Dedifferentiated amniotic fluid mesenchymal stem cell (primary cell): Measurements from ENCODE around the gene TCF25.
A peak's percentile ranks its signal among the peaks of the same experiment; 100 is the strongest.
"Not testable (repeated sequence)": the region's sequence is repeated elsewhere in the genome, so short reads cannot be mapped to it uniquely, and the experiment has no call there.

Source experiments
- DNase-seq: peaks from one replicate; pipeline ENCODE4 v3.0.0-alpha.2; 2016; ENCODE audit errors: extremely low spot score

The TCF25 gene

DNA sequence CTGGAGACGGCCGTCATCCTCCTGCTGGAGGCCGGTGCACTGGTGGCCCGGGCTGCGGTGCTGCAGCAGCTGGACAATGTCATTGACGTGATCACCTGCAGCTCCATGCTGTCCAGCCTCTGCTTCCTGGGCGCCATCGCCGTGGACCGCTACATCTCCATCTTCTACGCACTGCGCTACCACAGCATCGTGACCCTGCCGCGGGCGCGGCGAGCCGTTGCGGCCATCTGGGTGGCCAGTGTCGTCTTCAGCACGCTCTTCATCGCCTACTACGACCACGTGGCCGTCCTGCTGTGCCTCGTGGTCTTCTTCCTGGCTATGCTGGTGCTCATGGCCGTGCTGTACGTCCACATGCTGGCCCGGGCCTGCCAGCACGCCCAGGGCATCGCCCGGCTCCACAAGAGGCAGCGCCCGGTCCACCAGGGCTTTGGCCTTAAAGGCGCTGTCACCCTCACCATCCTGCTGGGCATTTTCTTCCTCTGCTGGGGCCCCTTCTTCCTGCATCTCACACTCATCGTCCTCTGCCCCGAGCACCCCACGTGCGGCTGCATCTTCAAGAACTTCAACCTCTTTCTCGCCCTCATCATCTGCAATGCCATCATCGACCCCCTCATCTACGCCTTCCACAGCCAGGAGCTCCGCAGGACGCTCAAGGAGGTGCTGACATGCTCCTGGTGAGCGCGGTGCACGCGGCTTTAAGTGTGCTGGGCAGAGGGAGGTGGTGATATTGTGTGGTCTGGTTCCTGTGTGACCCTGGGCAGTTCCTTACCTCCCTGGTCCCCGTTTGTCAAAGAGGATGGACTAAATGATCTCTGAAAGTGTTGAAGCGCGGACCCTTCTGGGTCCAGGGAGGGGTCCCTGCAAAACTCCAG, 46.4 kb downstream of the TCF25 start:
- no peak for DNase-seq

DNA sequence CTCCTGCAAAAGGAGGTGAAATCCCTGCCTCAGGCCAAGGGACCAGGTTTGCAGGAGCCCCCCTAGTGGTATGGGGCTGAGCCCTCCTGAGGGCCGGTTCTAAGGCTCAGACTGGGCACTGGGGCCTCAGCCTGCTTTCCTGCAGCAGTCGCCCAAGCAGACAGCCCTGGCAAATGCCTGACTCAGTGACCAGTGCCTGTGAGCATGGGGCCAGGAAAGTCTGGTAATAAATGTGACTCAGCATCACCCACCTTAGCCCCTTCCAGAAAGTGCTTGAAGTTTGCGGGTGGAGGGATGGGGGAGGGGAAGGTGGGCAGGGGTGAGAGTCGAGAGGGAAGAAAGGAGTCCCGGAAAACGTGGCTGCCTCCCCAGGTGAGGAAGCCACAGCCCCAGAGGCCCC, 47.3 kb downstream of the TCF25 start:
- DNase-seq: no peak

DNA sequence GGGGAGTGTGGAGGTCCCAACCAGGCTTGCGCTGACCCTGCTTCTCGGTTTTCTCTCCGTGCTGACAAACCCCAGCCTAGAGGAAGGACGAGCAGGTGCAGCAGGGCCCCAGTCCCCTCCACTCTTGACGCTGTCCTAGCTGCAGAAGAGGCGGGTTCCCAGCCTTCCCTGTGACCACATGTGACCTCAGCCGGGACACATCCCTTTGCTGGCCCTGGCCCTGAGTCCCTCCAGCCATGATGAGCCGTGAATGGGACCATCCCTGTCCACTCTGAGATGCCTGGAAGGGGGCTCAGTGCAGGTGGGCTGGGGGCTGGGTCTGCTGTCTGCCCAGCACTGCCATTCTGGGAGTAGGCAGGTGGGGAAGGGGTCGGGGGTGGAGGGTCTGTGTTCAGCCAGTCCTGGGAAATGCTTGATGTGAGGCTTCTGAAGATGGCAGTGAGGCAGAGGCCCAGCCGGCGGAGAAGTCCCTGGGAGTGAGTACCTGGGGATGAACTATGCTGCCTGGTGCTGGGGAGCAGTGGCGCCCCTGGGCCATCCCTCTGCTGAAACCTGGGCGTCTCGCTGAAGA, 47.8 kb downstream of the TCF25 start:
- DNase-seq: no peak

DNA sequence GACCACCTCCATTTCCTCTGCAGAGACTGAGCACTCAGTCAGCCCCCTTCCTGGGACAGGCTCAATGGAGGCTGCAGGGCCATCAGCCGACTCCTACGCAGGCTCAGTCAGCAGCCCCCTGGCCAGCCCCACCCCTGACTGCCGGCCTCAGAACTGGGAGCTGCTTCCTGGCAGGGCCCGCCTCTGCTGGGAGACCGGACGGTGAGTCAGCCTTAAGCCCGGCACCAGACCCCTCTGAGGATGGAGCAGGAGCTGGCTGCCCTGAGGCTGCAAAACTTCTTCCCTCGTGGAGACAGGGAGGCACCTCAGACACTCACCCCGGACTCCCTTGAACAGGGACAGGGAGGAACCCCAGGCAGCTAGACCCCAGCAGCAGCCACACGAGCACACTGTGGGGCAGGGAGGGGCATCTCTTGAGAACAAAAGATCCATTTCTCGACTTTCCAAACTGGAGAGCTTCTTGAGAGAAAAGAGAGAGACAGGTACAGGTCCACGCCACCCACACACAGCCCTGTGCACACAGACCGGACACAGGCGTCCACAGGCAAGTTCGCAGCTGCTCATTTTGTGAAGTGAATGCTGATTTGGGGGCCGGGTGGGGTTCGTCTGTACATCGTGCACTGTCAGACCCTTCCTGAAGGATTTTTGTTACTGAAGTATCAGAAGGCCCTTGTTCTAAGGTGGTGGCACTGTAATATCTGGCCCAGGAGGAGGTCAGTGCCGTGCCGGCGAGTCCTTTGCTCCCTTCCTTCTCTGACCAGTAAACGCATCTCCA, 48.5 kb downstream of the TCF25 start:
- DNase-seq: peak; percentile 89

DNA sequence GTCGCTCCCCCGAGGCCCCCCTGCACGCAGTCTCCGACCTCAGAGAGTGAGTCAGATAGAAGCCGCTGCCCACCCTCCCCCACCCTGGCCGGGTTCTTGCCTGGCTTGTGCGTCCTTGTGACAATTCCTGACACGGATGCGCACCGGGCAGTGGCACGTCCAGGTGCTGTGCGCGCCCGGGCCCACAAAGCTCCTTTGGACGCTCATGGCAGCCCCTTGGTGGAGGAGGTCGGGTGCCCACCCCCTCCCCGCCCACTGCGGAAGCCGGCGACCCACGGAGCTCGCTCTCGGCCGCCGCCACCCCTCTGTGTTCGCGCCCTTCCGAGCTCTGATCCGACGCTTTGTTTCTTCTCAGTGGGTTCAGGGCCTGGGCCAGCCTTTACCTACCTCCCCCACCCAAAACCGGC, 49.1 kb downstream of the TCF25 start:
- DNase-seq: peak; percentile 84

DNA sequence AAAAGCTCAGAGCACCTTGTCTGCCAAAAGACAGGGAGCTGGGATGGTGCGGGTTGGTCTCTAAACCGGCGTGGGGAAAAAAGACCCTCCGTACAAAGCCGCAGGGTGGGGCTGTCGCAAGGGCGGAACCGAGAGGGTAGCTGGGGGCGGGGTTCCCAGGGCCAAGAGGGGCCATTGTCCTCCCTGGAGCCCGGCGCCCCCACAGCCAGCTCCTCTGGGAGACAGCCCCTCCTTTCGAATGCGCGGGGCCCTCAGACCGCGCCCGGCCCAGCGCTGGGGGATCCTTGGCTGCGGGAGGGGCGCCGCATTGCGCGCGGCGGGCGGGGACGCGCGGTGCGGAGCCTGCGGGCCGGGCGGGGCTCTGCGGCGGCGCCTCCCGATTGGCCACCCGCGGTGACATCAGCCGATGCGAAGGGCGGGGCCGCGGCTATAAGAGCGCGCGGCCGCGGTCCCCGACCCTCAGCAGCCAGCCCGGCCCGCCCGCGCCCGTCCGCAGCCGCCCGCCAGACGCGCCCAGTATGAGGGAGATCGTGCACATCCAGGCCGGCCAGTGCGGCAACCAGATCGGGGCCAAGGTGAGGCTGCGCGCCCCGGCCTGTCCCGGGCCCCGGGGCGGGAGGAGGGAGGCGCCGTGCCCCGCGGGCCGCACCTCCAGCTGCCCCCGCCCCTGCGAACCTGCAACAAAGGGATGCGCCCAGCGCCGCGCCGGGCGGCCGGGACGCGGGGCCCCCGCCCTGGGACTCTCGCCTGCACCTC, 49.7 kb downstream of the TCF25 start, which contains the start of gene TUBB3:
Gene TUBB3 (plus strand): TSS at position 459 of the 756 bp plus-strand sequence. CDS start 60 bp downstream, at position 519.
- peak; percentile 64 for DNase-seq

DNA sequence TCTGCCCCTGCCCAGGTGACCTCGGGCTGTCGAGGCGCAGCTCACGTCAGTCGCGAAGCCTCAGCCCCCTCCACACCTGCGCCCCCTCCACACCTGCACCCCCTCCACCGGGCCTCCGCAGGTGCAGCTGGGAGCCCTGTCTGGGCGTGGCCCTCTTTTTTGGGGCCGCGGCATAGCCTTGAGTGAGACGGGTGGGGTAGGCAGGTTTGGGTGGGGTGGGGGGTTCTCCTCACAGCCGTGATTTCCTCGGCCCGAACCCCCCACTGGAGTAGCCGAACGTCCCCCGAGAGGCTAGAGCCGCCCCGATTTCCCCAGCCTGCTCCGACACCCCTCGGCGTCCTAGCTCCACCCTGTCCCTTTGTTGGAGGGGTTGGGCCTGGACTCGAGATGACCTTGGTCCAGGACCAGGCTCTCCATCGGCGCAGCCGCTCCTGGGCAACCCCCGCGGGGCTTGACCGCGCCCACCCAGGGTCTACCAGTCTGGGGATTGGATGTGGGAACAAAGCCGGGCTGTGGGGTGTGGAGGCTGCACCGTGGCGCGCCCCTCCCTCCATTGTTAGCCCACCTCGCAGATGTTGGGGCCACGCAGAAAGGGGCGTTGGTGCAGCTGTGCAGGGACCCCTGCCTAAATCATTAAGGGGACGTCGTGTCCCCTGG, 50.4 kb downstream of the TCF25 start:
- no peak for DNase-seq

DNA sequence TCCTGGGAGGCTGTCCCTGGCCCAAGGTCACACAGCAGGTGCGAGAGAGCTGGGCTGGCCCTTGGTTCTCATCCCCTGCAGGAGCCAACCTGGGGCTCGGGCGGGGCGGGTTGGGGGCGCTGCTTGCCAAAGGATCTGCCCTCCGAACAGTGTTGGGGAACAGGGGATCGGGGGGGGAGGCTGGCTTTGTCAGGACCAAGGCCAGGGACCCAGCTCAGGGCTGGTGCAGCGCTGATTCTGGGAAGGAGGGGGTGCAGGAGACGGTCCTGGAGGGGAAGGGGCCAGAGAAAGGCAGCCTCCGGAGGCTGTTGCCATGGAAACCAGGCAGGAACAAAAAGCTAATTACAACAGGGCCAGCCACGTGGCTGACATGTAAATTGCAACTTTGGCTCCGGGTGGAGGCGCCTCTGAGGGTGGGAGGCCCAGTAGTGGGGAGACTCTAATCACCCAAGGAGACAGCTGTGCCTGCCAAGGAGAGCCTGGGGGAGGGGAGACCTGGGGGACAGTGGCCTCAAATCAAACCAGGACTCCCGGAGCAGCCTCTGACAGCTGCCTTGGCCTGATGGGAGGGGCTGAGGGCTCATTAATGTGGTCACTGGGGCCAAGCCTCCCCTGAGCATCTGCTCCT, 51.0 kb downstream of the TCF25 start:
- no peak for DNase-seq

DNA sequence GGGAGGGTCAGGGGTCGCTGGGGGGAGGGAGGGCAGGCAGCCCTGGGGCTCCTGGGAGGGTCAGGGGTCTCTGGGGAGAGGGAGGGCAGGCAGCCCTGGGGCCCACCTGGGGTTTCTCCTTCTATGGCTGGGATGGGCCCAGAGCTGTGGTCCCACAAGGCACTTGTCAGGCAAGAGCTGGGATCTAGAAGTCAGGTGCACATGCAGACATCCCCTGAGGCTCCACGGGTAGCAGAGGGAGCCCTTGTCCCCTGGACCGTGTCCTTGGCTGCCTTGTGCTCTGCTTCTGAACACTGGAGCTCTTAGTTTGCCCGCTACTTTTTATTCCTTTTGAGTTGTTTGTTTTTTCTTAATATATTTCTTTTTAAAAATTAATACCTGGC, 51.5 kb downstream of the TCF25 start:
- no peak for DNase-seq

DNA sequence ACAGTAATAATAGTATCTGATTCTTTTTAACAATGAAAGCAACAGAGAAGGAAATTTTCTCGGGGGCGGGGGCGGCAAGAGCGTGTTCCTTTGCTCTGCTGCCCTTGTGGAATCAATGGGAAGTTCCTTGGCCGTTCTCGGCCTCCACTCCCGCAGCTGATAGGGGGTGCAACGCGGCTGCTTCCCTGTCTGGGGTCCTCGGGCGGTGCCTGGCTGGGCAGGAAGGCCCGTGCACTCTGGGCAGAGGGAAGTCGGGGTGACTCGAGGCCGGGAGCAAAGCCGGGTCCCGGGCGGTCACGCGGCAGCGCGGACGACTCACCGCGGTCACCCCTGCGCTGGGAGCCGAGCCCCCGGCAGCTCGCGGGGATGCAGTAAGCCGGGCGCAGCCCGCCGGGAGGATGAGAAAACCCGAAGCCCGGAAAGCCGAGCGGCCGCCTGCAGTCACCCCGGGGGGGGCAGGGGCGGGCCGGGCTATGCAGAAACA, 52.2 kb downstream of the TCF25 start:
- no peak for DNase-seq

DNA sequence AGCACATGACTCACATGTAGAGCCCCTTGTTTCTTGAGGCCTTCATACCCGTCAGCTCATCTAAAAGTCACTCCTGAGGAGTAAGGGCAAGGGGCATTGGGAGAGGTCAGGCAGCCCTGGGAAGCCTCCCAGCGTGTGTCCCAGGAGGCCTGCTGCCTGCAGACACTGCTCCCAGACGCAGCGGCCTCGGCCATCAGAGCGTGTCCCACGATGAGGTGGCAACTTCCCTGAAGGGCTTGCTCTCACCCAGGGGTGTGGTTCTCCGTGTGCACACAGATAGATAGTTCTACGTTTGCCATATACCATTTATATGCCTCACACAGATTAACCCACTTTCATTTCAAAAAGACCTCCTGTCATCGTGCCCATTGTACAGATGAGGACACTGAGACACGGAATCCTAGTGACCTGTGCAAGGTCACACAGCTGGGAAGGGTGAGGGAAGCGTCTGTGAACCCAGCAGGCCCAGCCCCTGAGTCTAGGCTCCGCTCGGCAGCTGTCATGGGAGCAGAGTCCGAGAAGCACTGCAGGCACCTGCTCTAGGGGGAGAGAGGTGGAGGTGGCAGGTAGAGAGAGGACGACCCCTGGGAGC, 58.0 kb downstream of the TCF25 start:
- no peak for DNase-seq

DNA sequence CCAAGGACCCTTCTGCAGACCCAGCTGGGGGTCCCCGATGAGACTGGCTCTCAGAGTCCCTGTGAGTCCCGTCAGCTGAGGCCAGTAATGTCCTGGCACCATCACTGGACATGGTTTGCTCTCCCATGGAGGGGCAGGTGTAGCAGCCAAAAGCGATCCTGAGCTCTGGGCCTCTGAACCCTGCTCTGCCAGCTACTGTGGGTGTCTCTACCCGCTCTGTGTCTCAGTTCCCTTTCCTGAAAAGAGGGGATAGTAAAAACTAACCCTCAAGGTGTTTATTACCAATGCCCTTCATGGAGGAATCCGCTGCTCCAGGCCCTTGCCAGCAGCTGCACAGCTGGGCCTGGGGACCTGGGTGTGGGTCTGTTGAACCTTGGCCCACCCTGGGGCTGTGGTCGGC, 58.6 kb downstream of the TCF25 start:
- DNase-seq: no peak

DNA sequence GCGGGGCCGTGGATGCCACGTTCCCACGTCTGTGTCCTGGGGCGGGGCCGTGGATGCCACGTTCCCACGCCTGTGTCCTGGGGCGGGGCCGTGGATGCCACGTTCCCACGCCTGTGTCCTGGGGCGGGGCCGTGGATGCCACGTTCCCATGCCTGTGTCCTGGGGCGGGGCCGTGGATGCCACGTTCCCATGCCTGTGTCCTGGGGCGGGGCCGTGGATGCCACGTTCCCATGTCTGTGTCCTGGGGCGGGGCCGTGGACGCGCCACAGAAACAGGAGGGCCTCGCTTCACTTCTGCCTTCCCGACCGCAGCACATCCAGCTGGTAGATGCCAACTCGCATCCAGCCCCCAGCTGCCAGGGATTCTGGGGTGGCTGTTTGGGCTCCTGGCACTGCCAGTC, 60.6 kb downstream of the TCF25 start:
- DNase-seq: not testable (repeated sequence)

DNA sequence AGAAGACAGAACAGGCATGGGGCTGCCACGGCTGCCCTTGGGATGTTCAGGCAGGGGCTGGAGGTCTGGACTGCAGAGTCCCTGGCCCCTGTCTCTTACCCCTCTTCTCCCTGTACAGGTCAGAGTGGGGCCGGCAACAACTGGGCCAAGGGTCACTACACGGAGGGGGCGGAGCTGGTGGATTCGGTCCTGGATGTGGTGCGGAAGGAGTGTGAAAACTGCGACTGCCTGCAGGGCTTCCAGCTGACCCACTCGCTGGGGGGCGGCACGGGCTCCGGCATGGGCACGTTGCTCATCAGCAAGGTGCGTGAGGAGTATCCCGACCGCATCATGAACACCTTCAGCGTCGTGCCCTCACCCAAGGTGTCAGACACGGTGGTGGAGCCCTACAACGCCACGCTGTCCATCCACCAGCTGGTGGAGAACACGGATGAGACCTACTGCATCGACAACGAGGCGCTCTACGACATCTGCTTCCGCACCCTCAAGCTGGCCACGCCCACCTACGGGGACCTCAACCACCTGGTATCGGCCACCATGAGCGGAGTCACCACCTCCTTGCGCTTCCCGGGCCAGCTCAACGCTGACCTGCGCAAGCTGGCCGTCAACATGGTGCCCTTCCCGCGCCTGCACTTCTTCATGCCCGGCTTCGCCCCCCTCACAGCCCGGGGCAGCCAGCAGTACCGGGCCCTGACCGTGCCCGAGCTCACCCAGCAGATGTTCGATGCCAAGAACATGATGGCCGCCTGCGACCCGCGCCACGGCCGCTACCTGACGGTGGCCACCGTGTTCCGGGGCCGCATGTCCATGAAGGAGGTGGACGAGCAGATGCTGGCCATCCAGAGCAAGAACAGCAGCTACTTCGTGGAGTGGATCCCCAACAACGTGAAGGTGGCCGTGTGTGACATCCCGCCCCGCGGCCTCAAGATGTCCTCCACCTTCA, 61.5 kb downstream of the TCF25 start:
- no peak for DNase-seq

DNA sequence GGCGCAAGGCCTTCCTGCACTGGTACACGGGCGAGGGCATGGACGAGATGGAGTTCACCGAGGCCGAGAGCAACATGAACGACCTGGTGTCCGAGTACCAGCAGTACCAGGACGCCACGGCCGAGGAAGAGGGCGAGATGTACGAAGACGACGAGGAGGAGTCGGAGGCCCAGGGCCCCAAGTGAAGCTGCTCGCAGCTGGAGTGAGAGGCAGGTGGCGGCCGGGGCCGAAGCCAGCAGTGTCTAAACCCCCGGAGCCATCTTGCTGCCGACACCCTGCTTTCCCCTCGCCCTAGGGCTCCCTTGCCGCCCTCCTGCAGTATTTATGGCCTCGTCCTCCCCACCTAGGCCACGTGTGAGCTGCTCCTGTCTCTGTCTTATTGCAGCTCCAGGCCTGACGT, 62.2 kb downstream of the TCF25 start:
- DNase-seq: not testable (repeated sequence)

DNA sequence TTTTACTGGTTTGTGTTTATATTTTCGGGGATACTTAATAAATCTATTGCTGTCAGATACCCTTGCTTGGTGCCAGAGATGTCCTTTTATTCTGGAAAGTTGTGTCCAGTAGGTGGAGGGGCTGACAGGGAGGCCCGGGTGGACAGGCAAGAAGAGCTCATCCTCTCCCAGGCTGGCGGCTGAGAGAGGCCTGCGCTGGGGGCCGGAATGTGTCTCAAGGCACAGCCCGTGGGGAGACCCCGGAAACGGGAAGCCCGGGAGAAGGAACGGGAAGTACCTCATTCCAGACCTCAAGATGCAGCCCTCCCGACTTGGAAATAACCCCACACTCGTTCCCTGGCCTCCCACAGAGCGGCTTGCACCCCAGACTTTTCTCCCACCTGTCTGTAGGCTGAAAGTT, 62.6 kb downstream of the TCF25 start:
- no peak for DNase-seq

DNA sequence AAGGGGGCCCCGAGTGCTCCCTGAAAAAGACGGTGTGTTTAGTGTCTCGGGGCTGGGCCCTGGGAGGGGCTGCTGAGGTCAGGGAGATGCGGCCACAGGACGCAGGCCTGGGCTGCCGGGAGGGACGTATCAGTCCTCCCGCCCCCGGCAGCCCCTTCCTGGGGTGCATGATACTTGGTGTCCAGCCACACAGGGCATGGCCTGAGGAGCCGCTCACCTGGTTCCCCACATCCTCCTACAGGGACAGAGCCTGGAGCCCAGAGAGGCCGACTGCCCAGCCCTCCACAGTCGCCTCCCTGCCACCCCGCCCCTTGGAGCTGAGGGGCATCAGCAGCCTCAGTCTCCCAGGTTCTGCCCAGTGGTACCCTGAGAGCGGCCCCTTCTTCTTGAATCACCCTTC, 63.1 kb downstream of the TCF25 start:
- DNase-seq: no peak

DNA sequence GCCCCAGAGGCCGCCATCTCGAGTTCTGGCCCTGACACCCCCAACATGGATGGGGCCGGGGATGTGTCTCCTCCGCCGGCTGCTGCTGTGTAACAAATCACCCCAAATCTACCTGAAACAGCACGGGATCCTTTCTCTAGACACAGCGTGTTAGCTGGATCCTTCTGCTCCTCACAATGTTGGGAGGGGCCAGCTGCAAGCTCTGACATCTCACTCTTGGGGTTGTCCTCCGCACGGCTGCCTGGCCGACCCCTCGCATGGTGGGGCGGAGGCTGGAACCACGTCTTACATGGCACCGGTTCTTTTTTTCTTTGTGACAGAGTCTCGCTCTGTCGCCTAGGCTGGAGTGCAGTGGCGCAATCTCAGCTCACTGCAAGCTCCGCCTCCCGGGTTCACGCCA, 63.6 kb downstream of the TCF25 start:
- DNase-seq: no peak

DNA sequence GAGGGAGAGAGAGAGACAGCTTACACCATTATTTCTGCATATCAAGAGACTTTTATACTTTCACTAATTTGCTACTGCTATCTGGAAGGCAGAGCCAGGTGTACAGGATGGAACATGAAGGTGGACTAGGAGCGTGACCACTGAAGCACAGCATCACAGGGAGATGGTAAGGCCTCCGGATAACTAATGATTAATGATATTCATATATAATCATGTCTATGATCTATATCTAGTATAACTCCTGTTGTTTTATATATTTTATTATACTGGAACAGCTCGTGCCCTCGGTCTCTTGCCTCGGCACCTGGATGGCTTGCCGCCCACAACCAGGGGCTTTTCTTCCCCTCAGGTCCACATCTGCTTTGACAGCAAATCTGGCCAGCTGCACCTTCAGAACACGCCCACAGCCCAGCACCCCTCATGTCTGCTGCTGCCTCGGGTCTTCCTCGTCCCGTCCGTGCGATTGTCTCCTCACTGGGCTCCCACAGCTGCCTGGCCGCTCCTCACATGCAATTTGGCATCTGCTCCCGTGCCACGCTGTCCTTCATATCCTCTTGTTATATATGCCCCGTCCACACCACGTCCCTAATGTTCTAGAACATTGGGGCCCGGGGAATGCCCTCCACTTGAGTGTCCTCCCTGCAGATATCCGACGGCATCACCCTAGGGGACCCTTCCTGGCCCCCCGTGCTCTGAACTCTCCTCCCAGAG, 64.9 kb downstream of the TCF25 start:
- DNase-seq: no peak
